ENCODE measurements around the gene KCNH5.

DNA sequence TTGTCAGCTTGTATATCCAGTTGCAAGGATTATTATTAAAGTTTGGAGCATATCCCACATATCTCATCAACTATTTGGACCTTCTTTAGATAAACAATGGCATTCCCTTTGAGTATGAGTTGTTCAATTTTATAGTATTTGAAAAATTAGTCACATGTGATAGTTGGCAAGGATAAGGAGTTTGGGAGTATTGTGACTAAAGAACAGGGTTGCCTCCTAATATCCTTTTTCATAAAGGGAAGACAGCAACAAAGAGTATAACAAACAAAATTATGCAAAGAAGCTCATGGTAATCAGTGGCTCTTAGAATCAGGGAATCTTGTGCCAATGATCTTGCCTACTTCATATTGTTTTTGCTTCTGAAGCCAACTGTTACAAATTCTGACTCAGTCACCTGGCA is 31.2 kb upstream of the KCNH5 start:
- no peak for TF ChIP-seq GATA3 (IDR thresholded peaks at IDR 0.05; ENCODE audit: low read depth, low read length)
- no peak for TF ChIP-seq GATA2 (IDR thresholded peaks at IDR 0.05; ENCODE audit: low read depth, low read length)

All from SH-SY5Y (cell line).